GM21381 (cell line): ENCODE data around the gene UNC5A.
"Not testable (repeated sequence)": the region's sequence is repeated elsewhere in the genome, so short reads cannot be mapped to it uniquely, and the experiment has no call there.

ENCODE experiments used
- ATAC-seq: cut with Tn5 transposase; IDR thresholded peaks from one replicate; pipeline ENCODE4 v1.9.1; 2021; ENCODE audit warnings: mild to moderate bottlenecking, moderate library complexity; ENCODE audit not compliant: unreplicated experiment

The UNC5A gene

DNA sequence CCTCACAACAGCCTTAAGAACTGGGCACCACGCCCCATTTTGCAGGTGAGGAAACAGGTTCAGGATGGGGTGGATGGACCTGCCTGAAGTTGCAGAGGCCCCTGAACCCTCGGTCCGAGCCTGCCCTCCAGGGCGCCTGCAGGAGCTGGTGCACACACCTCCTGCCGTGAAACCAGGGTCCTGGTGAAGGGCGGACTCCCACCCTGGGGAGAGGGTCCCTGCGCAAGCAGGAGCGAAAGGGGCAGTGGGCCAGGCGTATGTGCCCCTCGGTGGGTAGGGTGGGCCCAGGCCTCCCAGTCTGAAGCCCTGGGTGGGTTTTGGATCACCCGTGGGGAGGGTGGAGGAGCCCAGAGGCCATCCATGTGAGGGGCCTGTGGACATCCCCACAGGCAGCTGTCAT is 50.9 kb downstream of the UNC5A start:
- no peak for ATAC-seq

DNA sequence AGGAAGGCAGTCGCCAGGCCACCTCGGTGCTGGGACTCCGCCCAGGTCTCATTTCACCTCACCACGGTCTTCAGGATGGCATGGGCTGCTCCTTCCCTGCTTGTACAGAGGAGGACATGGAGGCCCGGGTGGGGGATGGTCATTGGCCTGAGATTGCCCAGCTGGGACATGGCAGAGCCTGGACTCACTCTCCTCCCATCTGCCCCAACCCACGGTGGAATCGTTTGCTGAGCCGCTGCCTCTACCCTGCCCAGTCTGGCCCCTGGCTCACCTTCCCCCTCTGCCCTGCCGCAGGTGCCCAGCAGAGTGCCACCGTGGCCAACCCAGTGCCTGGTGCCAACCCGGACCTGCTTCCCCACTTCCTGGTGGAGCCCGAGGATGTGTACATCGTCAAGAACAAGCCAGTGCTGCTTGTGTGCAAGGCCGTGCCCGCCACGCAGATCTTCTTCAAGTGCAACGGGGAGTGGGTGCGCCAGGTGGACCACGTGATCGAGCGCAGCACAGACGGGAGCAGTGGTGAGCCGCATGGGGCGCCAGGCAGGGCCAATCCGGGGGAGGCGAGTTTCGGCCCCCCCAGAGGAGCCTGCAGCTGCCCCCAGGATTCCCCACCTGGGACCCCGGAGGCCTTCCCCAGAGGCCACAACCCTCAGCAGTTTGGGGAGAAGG is 52.1 kb downstream of the UNC5A start:
- no peak for ATAC-seq

DNA sequence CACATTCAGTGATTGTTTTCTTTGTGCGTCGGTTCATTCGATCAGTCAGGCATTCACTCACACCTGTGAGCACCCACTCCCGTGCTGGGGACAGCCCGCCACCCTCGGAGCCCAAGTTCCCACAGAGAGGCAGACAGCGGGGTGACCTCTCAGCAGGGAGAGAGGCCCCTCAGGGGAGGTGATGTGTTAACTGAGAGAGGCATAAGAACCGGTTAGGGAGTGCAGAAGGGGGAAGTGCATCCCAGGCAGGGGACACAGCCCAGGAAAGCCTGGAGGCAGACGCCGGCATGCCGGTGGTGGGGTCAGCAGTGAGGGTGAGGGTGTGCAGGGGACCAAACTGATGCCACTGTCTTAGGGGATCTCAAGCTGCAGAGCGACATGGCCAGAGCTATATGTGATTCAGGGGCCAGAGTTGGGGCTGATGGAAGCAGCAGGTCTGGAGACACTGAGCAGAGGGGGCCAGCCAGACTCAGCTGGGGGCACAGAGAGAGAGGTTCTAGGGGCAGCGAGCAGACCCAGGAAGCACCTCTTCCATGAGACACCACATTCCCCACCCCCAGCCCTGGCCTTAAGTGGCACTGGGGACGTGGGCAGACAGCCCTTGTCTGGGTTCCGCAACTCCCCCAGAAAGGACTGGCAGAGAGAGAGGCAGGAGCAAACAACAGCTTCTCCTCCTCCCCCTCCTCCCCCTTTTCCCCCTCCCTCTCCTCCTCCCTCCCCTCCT is 52.8 kb downstream of the UNC5A start:
- no peak for ATAC-seq

DNA sequence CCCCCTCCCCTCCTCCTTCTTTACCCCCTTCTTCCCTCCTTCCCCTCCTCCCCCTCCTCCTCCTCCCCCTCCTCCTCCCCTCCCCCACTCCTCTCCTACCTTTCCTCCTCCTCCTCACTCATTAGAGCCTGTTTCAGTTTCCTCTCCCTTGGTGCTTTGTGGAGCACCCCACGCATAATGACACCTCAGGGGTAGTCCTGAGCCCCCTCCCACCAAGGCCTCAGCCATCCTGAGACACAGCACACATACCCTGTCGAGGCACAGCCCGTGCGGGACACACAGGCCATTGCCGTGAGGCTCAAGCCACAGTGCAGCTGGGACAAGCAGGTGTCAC is 53.4 kb downstream of the UNC5A start:
- ATAC-seq, result no peak

DNA sequence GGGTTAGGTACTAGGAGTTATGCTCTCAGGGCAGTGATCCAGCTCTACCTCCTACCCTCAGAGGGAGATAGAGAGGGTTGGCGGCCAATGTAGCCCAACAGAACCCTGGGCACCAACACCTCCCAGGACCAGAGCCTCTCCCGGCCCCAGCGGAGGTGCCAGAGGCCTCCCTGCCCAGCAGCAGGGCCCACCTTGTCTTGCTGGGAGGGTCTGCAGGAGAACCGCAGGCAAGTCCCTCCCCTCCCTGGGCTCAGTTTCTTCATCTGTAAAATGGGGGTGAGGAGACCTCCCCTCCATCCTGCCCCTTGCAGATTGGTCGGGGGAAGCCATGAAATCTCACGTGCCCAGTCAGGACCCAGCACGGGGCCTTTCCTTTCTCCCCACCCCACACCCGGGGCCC is 54.4 kb downstream of the UNC5A start:
- ATAC-seq, result no peak

DNA sequence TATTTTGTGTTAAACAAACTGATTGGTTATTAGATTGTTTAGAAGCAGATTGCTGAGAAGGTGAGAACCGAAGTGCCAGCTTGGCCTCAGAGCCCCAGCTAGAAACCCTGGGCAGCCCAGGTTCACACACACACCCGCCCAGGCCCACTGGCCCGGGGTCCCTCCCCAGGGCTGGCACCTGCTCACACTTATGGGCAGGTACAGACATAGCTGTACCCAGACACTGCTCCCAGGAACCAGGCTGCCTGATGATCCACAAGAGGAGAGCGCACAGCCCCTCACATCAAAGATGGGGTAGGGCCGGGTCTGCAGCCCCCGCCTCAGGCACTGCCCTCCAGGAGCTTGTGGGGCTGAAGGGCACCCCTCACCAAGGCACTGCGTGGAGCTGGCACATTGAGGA is 55.6 kb downstream of the UNC5A start:
- ATAC-seq, result no peak

DNA sequence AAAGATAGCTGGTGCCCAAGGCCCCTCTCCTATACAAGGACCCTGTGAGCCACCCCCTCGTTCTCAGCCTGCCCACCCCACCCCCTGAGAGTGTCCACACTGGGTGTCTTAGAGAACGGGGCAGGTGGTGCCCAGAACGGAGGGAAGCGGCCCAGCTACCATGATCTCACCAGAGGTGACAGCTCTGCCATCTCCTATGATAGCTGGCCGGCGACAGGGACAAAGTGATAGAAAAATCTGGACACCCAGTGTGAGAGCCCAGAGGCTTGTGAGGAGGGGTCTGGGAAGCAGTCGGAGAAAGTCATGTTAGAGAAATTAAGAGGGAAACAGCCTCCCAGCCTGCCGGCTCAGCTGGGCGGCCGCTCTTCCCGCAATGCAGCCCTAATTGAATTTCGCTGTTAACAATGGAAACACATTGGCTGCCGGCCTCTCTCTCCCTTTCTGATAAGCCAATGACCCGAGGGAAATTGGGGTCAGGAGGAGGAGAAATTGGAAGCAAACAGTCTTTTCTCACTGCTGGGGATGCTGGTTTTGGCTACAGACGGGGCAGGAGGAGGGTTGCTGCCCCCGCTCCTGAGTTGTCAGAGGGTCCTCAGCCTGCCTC is 56.5 kb downstream of the UNC5A start:
- ATAC-seq, result no peak

DNA sequence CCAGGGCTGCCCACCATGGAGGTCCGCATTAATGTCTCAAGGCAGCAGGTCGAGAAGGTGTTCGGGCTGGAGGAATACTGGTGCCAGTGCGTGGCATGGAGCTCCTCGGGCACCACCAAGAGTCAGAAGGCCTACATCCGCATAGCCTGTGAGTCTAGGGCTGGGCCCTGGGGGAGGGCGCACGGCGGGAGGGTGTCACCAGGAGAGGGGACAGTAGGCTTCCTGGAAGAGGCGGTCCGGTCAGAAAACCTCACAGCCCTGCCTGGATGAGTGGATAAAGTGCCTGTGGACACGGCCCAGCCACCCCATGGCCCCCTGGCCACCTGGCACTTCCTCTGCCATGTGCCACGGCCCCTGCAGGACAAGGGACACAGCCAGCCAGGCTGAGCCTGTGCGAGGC is 57.8 kb downstream of the UNC5A start:
- ATAC-seq, result no peak

DNA sequence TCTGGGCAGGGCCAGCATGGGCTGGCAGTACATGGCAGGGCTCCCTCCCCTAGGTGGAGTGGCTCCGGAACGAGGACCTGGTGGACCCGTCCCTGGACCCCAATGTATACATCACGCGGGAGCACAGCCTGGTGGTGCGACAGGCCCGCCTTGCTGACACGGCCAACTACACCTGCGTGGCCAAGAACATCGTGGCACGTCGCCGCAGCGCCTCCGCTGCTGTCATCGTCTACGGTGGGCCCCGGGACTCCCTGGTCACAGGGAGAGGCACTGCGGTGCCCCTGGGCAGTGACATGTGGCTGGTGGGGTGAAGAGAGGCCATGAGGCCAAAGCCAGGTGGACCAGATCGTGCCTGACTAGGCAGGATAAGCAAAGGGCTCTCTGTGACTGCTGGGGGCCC is 58.4 kb downstream of the UNC5A start:
- ATAC-seq, result no peak

DNA sequence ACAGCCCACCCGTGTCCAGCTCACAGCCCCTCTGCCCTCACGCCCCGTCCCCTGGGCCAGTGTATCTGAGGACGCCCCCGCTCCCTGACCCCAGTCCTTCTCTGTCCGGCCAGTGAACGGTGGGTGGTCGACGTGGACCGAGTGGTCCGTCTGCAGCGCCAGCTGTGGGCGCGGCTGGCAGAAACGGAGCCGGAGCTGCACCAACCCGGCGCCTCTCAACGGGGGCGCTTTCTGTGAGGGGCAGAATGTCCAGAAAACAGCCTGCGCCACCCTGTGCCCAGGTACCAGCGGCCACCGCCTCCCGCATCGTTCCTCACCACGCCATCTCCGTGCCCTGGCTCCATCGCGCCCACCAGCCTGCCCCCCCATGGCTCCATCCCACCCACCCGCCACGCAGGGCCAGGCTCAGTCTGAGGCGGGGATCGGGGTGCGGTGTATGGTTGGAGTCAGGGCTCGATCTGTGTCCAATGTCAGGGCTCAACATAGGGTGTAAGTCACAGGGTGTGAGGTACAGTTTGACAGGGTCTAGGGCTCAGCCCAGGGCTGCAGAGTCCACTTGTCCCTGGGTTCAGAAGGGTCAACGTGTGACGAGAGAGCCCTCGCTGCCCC is 59.2 kb downstream of the UNC5A start:
- ATAC-seq, result no peak

DNA sequence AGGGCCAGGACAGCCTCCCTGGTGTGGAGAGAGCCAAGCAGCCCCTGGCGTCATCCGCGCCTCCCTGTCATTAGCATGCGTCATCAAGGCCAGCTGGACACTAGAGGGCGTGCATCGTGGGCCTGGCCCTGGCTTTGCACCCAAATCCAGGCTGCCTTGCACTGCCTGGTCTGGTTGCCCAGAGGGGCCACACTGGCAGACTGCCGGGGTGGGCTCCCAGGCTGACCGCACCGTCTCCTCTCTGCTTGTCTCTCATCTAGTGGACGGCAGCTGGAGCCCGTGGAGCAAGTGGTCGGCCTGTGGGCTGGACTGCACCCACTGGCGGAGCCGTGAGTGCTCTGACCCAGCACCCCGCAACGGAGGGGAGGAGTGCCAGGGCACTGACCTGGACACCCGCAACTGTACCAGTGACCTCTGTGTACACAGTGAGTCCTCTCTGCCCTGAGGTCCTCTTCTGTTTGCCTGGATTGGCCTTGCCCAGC is 59.8 kb downstream of the UNC5A start:
- ATAC-seq, result no peak

DNA sequence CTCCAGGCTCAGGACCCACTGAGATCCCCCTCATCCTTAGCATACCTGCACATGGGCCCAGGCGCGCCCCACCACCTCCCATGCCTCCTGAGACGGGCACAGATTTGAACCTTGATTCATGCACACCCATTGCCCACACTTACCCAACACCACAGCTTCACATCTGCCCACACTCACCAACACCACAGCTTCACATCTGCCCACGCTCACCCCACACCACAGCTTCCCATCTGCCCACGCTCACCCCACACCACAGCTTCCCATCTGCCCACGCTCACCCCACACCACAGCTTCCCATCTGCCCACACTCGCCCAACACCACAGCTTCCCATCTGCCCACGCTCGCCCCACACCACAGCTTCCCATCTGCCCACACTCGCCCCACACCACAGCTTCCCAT is 60.3 kb downstream of the UNC5A start:
- ATAC-seq, result not testable (repeated sequence)

DNA sequence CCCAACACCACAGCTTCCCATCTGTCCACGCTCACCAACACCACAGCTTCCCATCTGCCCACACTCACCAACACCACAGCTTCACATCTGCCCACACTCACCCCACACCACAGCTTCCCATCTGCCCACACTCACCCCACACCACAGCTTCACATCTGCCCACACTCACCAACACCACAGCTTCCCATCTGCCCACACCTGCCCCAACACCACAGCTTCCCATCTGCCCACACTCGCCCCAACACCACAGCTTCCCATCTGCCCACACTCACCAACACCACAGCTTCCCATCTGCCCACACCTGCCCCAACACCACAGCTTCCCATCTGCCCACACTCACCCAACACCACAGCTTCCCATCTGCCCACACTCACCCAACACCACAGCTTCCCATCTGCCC is 62.2 kb downstream of the UNC5A start:
- not testable (repeated sequence) for ATAC-seq

DNA sequence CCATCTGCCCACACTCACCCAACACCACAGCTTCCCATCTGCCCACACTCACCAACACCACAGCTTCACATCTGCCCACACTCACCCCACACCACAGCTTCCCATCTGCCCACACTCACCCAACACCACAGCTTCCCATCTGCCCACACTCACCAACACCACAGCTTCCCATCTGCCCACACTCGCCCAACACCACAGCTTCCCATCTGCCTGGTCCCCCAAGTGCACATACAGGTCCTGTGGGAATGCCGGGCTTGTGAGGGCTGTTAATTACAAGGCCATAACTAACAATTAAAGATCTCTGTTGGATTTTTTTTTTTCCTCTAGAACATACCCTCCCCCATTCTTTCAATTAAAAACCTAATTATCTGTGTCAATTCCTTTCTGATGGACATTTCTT is 62.7 kb downstream of the UNC5A start:
- not testable (repeated sequence) for ATAC-seq

DNA sequence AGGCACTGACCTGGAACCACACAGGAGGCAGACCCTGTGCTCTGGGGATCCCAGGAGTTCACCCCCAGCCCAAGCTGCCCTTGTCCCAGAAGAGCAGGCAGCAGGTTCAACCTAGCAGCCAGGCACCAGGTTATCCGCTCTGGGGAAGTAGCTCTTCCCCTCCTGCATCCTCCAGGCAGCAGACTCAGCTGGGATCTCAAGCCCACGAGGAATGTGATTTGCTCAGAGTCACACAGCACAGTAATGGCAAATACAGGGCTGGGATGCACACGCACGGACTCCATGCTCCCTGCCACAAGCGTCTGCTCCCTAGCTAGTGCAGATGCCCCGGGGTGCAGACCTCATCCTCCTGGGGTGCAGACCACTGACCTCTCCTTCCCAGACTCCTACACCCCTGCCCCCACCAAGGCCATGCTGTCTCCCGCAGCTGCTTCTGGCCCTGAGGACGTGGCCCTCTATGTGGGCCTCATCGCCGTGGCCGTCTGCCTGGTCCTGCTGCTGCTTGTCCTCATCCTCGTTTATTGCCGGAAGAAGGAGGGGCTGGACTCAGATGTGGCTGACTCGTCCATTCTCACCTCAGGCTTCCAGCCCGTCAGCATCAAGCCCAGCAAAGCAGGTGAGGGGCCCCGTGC is 63.3 kb downstream of the UNC5A start:
- no peak for ATAC-seq

DNA sequence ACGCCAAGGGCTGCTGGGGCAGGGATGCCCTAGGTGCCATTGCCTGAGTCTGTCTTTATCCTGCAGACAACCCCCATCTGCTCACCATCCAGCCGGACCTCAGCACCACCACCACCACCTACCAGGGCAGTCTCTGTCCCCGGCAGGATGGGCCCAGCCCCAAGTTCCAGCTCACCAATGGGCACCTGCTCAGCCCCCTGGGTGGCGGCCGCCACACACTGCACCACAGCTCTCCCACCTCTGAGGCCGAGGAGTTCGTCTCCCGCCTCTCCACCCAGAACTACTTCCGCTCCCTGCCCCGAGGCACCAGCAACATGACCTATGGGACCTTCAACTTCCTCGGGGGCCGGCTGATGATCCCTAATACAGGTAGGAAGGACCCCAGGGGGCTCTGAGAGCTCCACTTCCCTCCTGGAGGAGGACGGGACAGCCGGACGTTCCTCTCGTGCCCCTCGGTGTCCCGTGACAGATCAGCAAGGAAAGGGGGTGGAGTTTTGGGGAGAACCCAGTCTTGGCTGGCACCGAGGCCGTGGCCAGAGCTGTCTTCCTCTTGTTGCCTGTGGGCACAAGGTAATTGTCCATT is 63.9 kb downstream of the UNC5A start:
- no peak for ATAC-seq

DNA sequence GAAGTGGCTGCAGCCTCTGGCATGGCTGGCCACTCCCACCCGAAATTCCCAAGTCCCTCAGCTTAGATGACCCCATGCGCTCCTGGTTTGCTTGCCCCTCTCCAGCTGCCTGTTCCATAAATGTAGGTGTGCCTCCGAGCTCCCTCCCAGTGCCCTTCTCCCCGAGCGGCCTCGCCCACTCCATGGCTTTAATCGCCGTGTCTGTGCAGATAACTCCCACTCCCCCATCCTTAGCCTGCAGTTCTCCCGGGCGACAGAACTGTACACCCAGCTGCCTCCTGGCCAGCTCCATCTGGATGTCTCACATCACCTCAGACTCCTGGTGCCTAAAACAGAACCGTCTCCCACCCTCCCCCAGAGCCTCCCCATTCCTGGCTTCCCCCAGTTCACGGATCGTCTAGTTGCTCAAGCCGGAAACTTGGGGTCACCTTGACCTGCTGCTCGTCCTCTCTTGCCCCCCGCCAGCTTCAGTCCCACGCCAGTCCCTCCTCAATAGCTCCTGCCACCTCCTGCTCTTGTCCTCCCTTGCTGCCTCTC is 64.7 kb downstream of the UNC5A start:
- ATAC-seq, result no peak

DNA sequence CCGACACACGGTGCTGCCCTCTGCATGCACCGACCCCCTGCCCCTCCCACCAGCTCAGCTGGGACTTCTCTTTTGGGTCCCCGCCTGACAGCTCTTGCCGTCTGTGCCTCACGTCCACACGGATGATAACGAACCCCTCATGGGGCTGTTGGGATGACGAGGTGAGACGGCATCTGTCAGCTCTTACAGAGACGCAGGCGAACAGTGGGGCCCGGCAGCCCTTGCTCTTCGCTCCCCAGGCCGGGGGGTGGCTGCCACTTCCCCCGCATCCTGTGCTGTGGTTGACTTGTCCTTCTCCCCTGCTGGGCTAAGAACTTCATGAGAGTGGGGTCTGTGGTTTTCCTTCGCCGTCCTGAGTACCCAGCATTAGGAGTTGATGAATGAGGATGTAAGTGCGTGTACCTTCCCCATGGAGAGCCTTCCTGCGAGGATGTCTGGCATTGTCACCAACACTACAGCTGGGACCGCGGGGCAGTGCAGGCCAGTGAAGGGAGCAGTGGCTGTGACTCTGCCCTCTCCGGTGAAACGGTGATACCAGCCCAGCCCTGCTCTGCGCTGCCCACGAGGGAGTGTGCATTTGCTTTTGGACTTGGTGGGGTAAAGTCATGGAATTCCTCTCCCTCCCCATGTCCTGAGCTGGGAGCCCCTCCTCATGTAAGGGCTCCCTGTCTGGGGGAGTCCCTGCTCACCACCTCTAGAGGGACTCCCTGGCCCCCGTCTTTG is 65.6 kb downstream of the UNC5A start:
- ATAC-seq, result no peak

DNA sequence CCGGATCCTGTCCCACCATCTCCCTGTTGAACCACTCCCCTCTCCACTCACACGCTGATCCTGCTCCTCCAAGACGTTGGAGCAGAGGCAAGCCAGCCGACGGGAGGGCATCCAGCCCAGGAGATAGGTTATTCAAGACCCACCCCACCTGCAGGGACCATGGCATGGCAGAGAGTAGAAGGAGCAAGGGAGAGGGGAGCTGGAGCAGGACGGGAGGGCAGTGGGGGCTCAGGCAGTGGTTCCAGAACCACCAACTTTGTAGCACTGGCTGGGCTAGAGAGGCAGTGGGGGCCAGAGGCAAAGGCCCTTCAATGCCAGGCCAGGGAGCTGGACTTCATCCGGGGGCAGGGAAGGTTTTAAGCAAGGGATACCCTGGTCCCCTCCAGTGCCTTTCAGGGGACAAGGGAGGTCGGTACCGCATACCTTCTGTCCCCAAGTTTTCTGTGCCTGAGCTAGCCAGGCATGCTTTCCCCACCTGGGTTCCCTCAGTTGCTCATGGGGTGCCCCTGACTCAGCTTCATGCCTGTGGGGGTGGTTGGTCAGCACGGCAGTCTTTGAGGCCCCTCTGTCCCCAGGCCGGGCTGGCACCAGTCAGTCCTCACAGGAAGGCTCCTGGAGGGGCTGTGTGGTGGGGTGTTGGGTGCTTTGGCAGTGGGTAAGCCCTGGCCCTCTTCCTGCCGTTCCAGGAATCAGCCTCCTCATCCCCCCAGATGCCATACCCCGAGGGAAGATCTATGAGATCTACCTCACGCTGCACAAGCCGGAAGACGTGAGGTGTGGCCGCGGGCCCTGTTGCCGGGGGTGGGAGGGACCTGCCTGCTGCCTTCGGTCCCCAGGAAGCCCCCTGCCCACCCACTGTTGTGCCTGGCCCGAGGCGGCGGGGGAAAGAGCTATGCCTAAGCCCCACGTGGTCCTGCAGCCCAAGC is 66.4 kb downstream of the UNC5A start:
- no peak for ATAC-seq
